Measurements from ENCODE around the gene MEG3.

MEG3 gene

GRCh38 chr14:100850841-100851585, 25.1 kb downstream of the MEG3 start:
- Histone ChIP-seq H3K27me3 (ENCODE audit: low read length) (no peaks in the 10 kb centered on the region), H2AFZ (ENCODE audit: low read depth, low read length, severe bottlenecking) (no peak overlapping the region), H3K79me2 (ENCODE audit: insufficient read depth, low read length) (no peaks in the 10 kb centered on the region), H4K20me1 (ENCODE audit: low read depth, low read length) (no peaks in the 10 kb centered on the region), H3K36me3 (ENCODE audit: low read length) (no peaks in the 10 kb centered on the region), H3K4me3 (ENCODE audit: insufficient read depth, low read length, poor library complexity, severe bottlenecking) (no peak overlapping the region), H3F3A (ENCODE audit: insufficient read depth) (no peaks in the 10 kb centered on the region), H3K9me2 (replicated peaks; ENCODE audit: insufficient read depth, low read length) (no peaks in the 10 kb centered on the region), H3K4me2 (ENCODE audit: low read depth, low read length, poor library complexity, severe bottlenecking) (no peak overlapping the region), H3K9ac (ENCODE audit: low read length) (no peak overlapping the region), H3K27ac (ENCODE audit: low read depth, low read length) (no peak overlapping the region), H3K9me3 (ENCODE audit: insufficient read depth, low read length) (no peaks in the 10 kb centered on the region)
- TF ChIP-seq CTCF (IDR thresholded peaks at IDR 0.05; ENCODE audit: insufficient read depth, low read length, poor library complexity, severe bottlenecking) (peak; percentile 76), EZH2phosphoT487 (conservative IDR thresholded peaks at IDR 0.05; ENCODE audit: low read length) (no peak)

GRCh38 chr14:100851586-100851916, 25.6 kb downstream of the MEG3 start:
- H3K9me3 ChIP-seq (ENCODE audit: insufficient read depth, low read length), result no peaks in the 10 kb centered on the region
- H3K9me2 ChIP-seq (replicated peaks; ENCODE audit: insufficient read depth, low read length), result no peaks in the 10 kb centered on the region
- H3K4me2 ChIP-seq (ENCODE audit: low read depth, low read length, poor library complexity, severe bottlenecking), result no peak overlapping the region
- TF ChIP-seq EZH2phosphoT487 (conservative IDR thresholded peaks at IDR 0.05; ENCODE audit: low read length) (no peak), CTCF (IDR thresholded peaks at IDR 0.05; ENCODE audit: insufficient read depth, low read length, poor library complexity, severe bottlenecking) (no peak)
- H3K36me3 ChIP-seq (ENCODE audit: low read length), result no peaks in the 10 kb centered on the region
- H3K4me3 ChIP-seq (ENCODE audit: insufficient read depth, low read length, poor library complexity, severe bottlenecking), result no peak overlapping the region
- no peak overlapping the region for H3K27ac ChIP-seq (ENCODE audit: low read depth, low read length)
- no peak overlapping the region for H3K9ac ChIP-seq (ENCODE audit: low read length)
- no peaks in the 10 kb centered on the region for H3K27me3 ChIP-seq (ENCODE audit: low read length)
- no peaks in the 10 kb centered on the region for H3K79me2 ChIP-seq (ENCODE audit: insufficient read depth, low read length)
- H2AFZ ChIP-seq (ENCODE audit: low read depth, low read length, severe bottlenecking), result no peak overlapping the region
- no peaks in the 10 kb centered on the region for H3F3A ChIP-seq (ENCODE audit: insufficient read depth)
- H4K20me1 ChIP-seq (ENCODE audit: low read depth, low read length), result no peaks in the 10 kb centered on the region

GRCh38 chr14:100851946-100852620, 26.2 kb downstream of the MEG3 start:
- H3F3A ChIP-seq (ENCODE audit: insufficient read depth), result no peaks in the 10 kb centered on the region
- H3K79me2 ChIP-seq (ENCODE audit: insufficient read depth, low read length), result no peaks in the 10 kb centered on the region
- no peaks in the 10 kb centered on the region for H4K20me1 ChIP-seq (ENCODE audit: low read depth, low read length)
- no peaks in the 10 kb centered on the region for H3K36me3 ChIP-seq (ENCODE audit: low read length)
- no peaks in the 10 kb centered on the region for H3K9me2 ChIP-seq (replicated peaks; ENCODE audit: insufficient read depth, low read length)
- H3K27me3 ChIP-seq (ENCODE audit: low read length), result no peaks in the 10 kb centered on the region
- H3K4me2 ChIP-seq (ENCODE audit: low read depth, low read length, poor library complexity, severe bottlenecking), result no peak overlapping the region
- H2AFZ ChIP-seq (ENCODE audit: low read depth, low read length, severe bottlenecking), result no peak overlapping the region
- H3K27ac ChIP-seq (ENCODE audit: low read depth, low read length), result no peak overlapping the region
- H3K9me3 ChIP-seq (ENCODE audit: insufficient read depth, low read length), result no peaks in the 10 kb centered on the region
- no peak overlapping the region for H3K9ac ChIP-seq (ENCODE audit: low read length)
- H3K4me3 ChIP-seq (ENCODE audit: insufficient read depth, low read length, poor library complexity, severe bottlenecking), result no peak overlapping the region
- no peak for TF ChIP-seq CTCF (IDR thresholded peaks at IDR 0.05; ENCODE audit: insufficient read depth, low read length, poor library complexity, severe bottlenecking)
- no peak for TF ChIP-seq EZH2phosphoT487 (conservative IDR thresholded peaks at IDR 0.05; ENCODE audit: low read length)
